ENCODE measurements around the gene MYO1G. TPM values are rescaled to one million over a fixed set of nuclear protein-coding genes. Genes with fewer than 3 reads are reported as not detected.

Gene MYO1G
- total and polyA plus RNA-seq, 9 donors, result 0.48 to 2.4 (median 1.0) TPM

GRCh38 chr7:44967571-44968446 lies 11.0 kb downstream of the MYO1G start:
- no peaks in the 10 kb centered on the region for H3K9me3 ChIP-seq
- intact Hi-C loops (cut with DNase I), result loop anchor here in 1 of 4 donors (10.0 kb wide), 1 partner anchor 147 kb away; the partner anchor contains the start of gene TBRG4
- 53 to 77% (median 67%) methylated on average over 16 to 18 of the region's 18 CpGs for WGBS, 3 donors
- DNase-seq, result peak in 2 of 5 donors; percentile 16 to 33
- TF ChIP-seq EP300 (IDR thresholded peaks at IDR 0.05), result no peak
- TF ChIP-seq CTCF (IDR thresholded peaks at IDR 0.05), result no peak
- H3K4me3 ChIP-seq, result no peak overlapping the region
- H3K27me3 ChIP-seq, result no peaks in the 10 kb centered on the region
- H3K36me3 ChIP-seq, result no peaks in the 10 kb centered on the region
- H3K27ac ChIP-seq, result no peak overlapping the region
- H3K4me1 ChIP-seq (ENCODE audit: insufficient read depth), result peaks cover 2% of the 10 kb centered on the region

DNA sequence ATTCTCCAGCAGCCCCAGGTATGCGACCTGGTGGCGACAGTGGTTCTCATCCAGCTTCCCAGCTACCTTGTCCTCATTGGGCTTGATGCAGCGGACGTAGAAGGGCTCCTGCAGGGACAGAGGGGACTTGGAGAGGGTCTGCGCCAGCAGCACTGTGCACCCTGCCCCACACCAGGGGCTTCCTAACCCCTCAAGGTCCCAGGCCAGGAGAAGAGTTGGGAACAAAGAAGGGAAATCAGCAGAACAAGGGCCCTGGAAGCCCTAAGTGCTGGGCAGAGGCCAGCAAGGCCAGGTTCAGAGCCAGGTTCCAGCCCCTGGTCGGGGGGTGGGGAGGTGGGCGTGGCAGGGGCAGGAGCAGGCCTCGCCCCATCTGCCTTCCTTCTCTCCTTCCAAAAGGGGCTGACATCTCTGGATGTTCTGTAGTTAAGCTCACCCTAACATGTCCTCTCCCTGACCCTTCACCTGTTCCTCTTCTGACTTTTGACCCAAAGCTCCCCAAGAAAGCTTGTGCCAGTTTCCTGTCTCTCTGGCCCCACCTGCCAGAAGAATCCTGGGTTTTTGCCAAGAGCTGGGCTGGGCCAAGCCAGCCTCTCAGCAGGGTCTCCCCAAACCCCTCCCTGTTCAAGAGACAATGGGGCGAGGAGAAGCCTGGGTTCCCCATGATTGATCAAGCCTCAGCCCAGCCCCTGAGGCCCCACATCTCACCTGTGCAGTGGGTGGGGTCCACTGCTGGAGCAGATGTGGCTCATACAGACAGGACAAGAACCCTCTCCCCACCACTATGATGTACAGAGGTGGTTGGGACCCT lies 11.9 kb downstream of the MYO1G start:
- no peaks in the 10 kb centered on the region for H3K9me3 ChIP-seq
- no peak overlapping the region for H3K27ac ChIP-seq
- TF ChIP-seq EP300 (IDR thresholded peaks at IDR 0.05), result no peak
- TF ChIP-seq CTCF (IDR thresholded peaks at IDR 0.05), result no peak
- TF ChIP-seq POLR2A (IDR thresholded peaks at IDR 0.05), result no peak
- no peak overlapping the region for H3K4me3 ChIP-seq
- peaks cover 7% of the 10 kb centered on the region for H3K4me1 ChIP-seq (ENCODE audit: insufficient read depth)
- H3K27me3 ChIP-seq, result no peaks in the 10 kb centered on the region
- DNase-seq, result peak in 2 of 5 donors; percentile 10 to 22
- intact Hi-C loops (cut with DNase I), result loop anchor here in 1 of 4 donors (10.0 kb wide), 1 partner anchor 148 kb away; the partner anchor contains the start of gene TBRG4
- 83% methylated on average over 9 of the region's 9 CpGs for WGBS, 3 donors
- H3K36me3 ChIP-seq, result no peaks in the 10 kb centered on the region

DNA sequence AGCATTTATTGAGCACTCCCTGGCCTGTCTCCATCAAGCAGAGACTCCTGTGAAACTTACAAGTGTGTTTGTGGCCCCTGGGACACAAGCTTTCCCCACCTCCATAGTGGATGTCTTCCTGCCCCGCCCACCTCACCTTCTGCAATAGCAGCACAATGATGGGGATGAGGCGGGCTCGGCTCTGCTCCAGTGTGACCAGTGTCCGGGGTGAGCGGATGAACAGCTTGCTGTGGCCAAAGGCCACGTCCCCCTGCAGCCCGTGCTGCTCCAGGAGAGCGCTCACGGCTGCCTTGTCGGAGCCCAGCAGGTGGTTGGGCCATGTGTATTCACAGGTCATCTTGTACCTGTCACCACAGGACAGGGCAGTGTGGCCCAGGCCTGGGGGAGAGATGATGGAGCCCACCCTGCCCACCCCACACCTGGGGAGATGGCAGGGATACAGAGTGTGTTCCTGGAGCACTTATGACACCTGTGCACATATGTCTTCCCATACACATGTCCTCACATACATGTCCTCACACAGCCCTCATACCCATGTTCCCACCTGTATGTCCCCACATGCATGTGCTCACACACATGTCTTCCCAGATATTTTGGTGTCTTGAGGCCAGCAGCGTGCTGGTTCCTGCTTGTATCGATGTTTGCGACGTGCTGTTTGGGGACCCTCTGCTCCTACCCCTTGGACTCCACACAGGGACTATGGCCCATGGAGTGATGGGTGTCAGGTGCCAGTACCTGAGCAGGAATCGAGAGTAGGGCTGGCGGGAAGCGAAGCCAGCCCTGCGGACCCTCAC lies 12.7 kb downstream of the MYO1G start:
- H3K4me3 ChIP-seq, result no peak overlapping the region
- TF ChIP-seq POLR2A (IDR thresholded peaks at IDR 0.05) (no peak), CTCF (IDR thresholded peaks at IDR 0.05) (no peak), EP300 (IDR thresholded peaks at IDR 0.05) (no peak)
- H3K27ac ChIP-seq, result no peak overlapping the region
- WGBS, 3 donors, result 90 to 95% (median 90%) methylated on average over 18 of the region's 18 CpGs
- intact Hi-C loops (cut with DNase I), result loop anchor here in 1 of 4 donors (10.0 kb wide), 1 partner anchor 149 kb away; the partner anchor contains the start of gene TBRG4
- no peaks in the 10 kb centered on the region for H3K27me3 ChIP-seq
- no peaks in the 10 kb centered on the region for H3K9me3 ChIP-seq
- no peaks in the 10 kb centered on the region for H3K36me3 ChIP-seq
- DNase-seq, result peak in 1 of 5 donors; percentile 16
- peaks cover 7% of the 10 kb centered on the region for H3K4me1 ChIP-seq (ENCODE audit: insufficient read depth)

Data from ovary (tissue), 9 donors.